CD4-positive, alpha-beta memory T cell (primary cell): ENCODE measurements around the gene PATZ1. TPM values are rescaled to one million over a fixed set of nuclear protein-coding genes. Genes with fewer than 3 reads are reported as not detected.
A peak's percentile ranks its signal among the peaks of the same experiment; 100 is the strongest.

Experiments
- CTCF ChIA-PET: fragments of 350-600 bp; sonication (Branson Sonifier 250); formaldehyde crosslinking; loops from one replicate; lab custom pipeline; 2021; ENCODE audit warnings: inconsistent platforms; ENCODE audit not compliant: partially characterized antibody; lab: Charles Lee
- POLR2A ChIA-PET: fragments of 350-600 bp; sonication (Branson Sonifier 250); formaldehyde crosslinking; loops from one replicate; lab custom pipeline; 2021; ENCODE audit not compliant: partially characterized antibody; lab: Charles Lee
- DNase-seq, 5 donors: peaks; one replicate each; pipeline versions ENCODE4 v3.0.0 to v3.0.0-alpha.2; 2020 to 2022; ENCODE audit warnings: mixed read lengths in 1 of 5
- H3K27ac ChIP-seq: one replicate; pipeline ENCODE4 v1.7.0; 2013; ENCODE audit warnings: low read depth, low read length
- H3K27me3 ChIP-seq: 2 replicates; pipeline ENCODE4 v1.7.0; 2013; ENCODE audit warnings: mild to moderate bottlenecking, low read length, moderate library complexity; ENCODE audit not compliant: insufficient read depth
- H3K36me3 ChIP-seq: 2 replicates; pipeline ENCODE4 v1.7.0; 2013; ENCODE audit warnings: mild to moderate bottlenecking, low read length, moderate library complexity; ENCODE audit not compliant: insufficient read depth
- H3K4me1 ChIP-seq: 2 replicates; pipeline ENCODE4 v1.7.0; 2013; ENCODE audit warnings: mild to moderate bottlenecking, low read length, moderate library complexity; ENCODE audit not compliant: insufficient read depth
- H3K4me3 ChIP-seq, 2 donors: one replicate each; pipeline ENCODE4 v1.7.0; 2013; ENCODE audit warnings: low read length in 2 of 2, mild to moderate bottlenecking in 1 of 2
- H3K9me3 ChIP-seq, 2 donors: one replicate each; pipeline ENCODE4 v1.7.0; 2013; ENCODE audit warnings: low read length in 2 of 2, control low read depth in 1 of 2; ENCODE audit not compliant: control insufficient read depth in 1 of 2
- H3K27ac Mint-ChIP-seq, 7 donors: one replicate each; pipeline ENCODE4 v1.8.0; 2020 to 2021; ENCODE audit warnings: mixed read lengths in 7 of 7, mild to moderate bottlenecking in 6 of 7, inconsistent platforms in 3 of 7, moderate library complexity in 3 of 7
- H3K27me3 Mint-ChIP-seq, 2 donors: one replicate each; pipeline ENCODE4 v1.8.0; 2020 to 2021; ENCODE audit warnings: mixed read lengths in 2 of 2
- H3K36me3 Mint-ChIP-seq, 2 donors: one replicate each; pipeline ENCODE4 v1.8.0; 2020 to 2021; ENCODE audit warnings: mixed read lengths in 2 of 2, inconsistent platforms in 1 of 2, mild to moderate bottlenecking in 1 of 2
- H3K4me1 Mint-ChIP-seq, 4 donors: one replicate each; pipeline ENCODE4 v1.8.0; 2020 to 2021; ENCODE audit warnings: mixed read lengths in 4 of 4, mild to moderate bottlenecking in 1 of 4
- H3K4me3 Mint-ChIP-seq, 8 donors: one replicate each; pipeline ENCODE4 v1.8.0; 2020 to 2021; ENCODE audit warnings: mixed read lengths in 8 of 8, mild to moderate bottlenecking in 7 of 8, moderate library complexity in 6 of 8, inconsistent platforms in 3 of 8
- H3K9me3 Mint-ChIP-seq, 8 donors: one replicate each; pipeline ENCODE4 v1.8.0; 2020 to 2021; ENCODE audit warnings: mixed read lengths in 8 of 8, mild to moderate bottlenecking in 5 of 8, inconsistent platforms in 3 of 8, moderate library complexity in 1 of 8
- intact Hi-C: fragments of 100-400 bp; cut with micrococcal nuclease; formaldehyde crosslinking; loops from one replicate; pipeline ENCODE4 v1.15.1; 2023
- polyA plus RNA-seq, 2 donors: library from polyadenylated mRNA; unstranded; fragments of 300-500 nt; fragmentation: Illumina TruSeq; gene quantifications; one replicate each; pipeline ENCODE4 v1.2.3, GENCODE V29; 2021
- total RNA-seq, 2 experiments: library from RNA; stranded (reverse); gene quantifications; one replicate each; pipeline ENCODE4 v1.2.3, GENCODE V29; 2021

PATZ1 gene
- total and polyA plus RNA-seq, 4 experiments from 2014 or later = 6.6 to 43.7 (median 30.3) TPM

- Mint-ChIP-seq H3K9me3 (no peaks in the 10 kb centered on the region), H3K27ac (no peak overlapping the region), H3K4me1 (no peaks in the 10 kb centered on the region), H3K36me3 (no peaks in the 10 kb centered on the region), H3K4me3 (no peak overlapping the region), H3K27me3 (no peaks in the 10 kb centered on the region)
- ChIA-PET CTCF (no interaction called here), POLR2A (no interaction called here)
- H3K9me3 ChIP-seq = no peaks in the 10 kb centered on the region
- no peaks in the 10 kb centered on the region for H3K27me3 ChIP-seq
- no peak overlapping the region for H3K4me3 ChIP-seq
- H3K27ac ChIP-seq = no peak overlapping the region
- no peak for DNase-seq
- H3K36me3 ChIP-seq = no peaks in the 10 kb centered on the region
- intact Hi-C loops = no loop called here
- H3K4me1 ChIP-seq = no peaks in the 10 kb centered on the region
These were observed 17.8 kb upstream of the PATZ1 start for GRCh38 chr22:31363885-31364465.

GRCh38 chr22:31361743-31362142 lies 15.6 kb upstream of the PATZ1 start:
- ChIA-PET POLR2A (no interaction called here), CTCF (no interaction called here)
- intact Hi-C loops = no loop called here
- H3K4me3 Mint-ChIP-seq = no peak overlapping the region
- no peaks in the 10 kb centered on the region for H3K36me3 Mint-ChIP-seq
- DNase-seq = no peak
- H3K27ac Mint-ChIP-seq = no peak overlapping the region
- H3K9me3 ChIP-seq = no peaks in the 10 kb centered on the region
- H3K9me3 Mint-ChIP-seq = no peaks in the 10 kb centered on the region
- no peak overlapping the region for H3K27ac ChIP-seq
- no peaks in the 10 kb centered on the region for H3K27me3 ChIP-seq
- peaks cover 0 to 2% of the 10 kb centered on the region in 2 donors for H3K27me3 Mint-ChIP-seq
- H3K4me1 Mint-ChIP-seq = no peaks in the 10 kb centered on the region
- H3K36me3 ChIP-seq = no peaks in the 10 kb centered on the region
- no peaks in the 10 kb centered on the region for H3K4me1 ChIP-seq
- H3K4me3 ChIP-seq = no peak overlapping the region

- Histone ChIP-seq H3K36me3 (no peaks in the 10 kb centered on the region), H3K9me3 (no peaks in the 10 kb centered on the region), H3K4me1 (no peaks in the 10 kb centered on the region), H3K4me3 (no peak overlapping the region), H3K27ac (no peak overlapping the region), H3K27me3 (no peaks in the 10 kb centered on the region)
- CTCF ChIA-PET = interaction anchor here (1.5 kb wide), 1 partner anchor 14 kb away, joined by 4 read pairs; the partner anchor contains the start of gene PATZ1
- Mint-ChIP-seq H3K4me1 (no peaks in the 10 kb centered on the region), H3K36me3 (no peaks in the 10 kb centered on the region), H3K27me3 (peaks cover 0 to 2% of the 10 kb centered on the region in 2 donors), H3K4me3 (no peak overlapping the region), H3K9me3 (no peaks in the 10 kb centered on the region), H3K27ac (no peak overlapping the region)
- intact Hi-C loops = no loop called here
- POLR2A ChIA-PET = interaction anchor here (0.7 kb wide), 1 partner anchor 131 kb away, joined by 4 read pairs; no protein-coding TSS in a partner anchor
- no peak for DNase-seq
These were observed 13.9 kb upstream of the PATZ1 start for GRCh38 chr22:31360029-31360428.

GRCh38 chr22:31354515-31354914 lies 8.4 kb upstream of the PATZ1 start:
- ChIA-PET POLR2A (no interaction called here), CTCF (no interaction called here)
- no peaks in the 10 kb centered on the region for H3K4me1 Mint-ChIP-seq
- H3K9me3 ChIP-seq = no peaks in the 10 kb centered on the region
- H3K27ac ChIP-seq = no peak overlapping the region
- H3K36me3 Mint-ChIP-seq = no peaks in the 10 kb centered on the region
- no peaks in the 10 kb centered on the region for H3K36me3 ChIP-seq
- H3K4me1 ChIP-seq = no peaks in the 10 kb centered on the region
- intact Hi-C loops = no loop called here
- H3K4me3 Mint-ChIP-seq = no peak overlapping the region
- H3K27me3 ChIP-seq = no peaks in the 10 kb centered on the region
- H3K27ac Mint-ChIP-seq = no peak overlapping the region
- H3K4me3 ChIP-seq = no peak overlapping the region
- DNase-seq = no peak
- no peaks in the 10 kb centered on the region for H3K9me3 Mint-ChIP-seq
- peaks cover 1 to 3% of the 10 kb centered on the region in 2 donors for H3K27me3 Mint-ChIP-seq

GRCh38 chr22:31350410-31350863 lies 4.3 kb upstream of the PATZ1 start:
- H3K4me3 Mint-ChIP-seq = no peak overlapping the region
- Histone ChIP-seq H3K4me3 (no peak overlapping the region), H3K9me3 (no peaks in the 10 kb centered on the region), H3K27ac (no peak overlapping the region), H3K36me3 (no peaks in the 10 kb centered on the region), H3K27me3 (no peaks in the 10 kb centered on the region), H3K4me1 (peaks cover 5% of the 10 kb centered on the region)
- H3K4me1 Mint-ChIP-seq = peaks cover 3 to 12% (median 5%) of the 10 kb centered on the region in 4 donors
- POLR2A ChIA-PET = interaction anchor here (0.9 kb wide), 1 partner anchor 58 kb away, joined by 3 read pairs; the partner anchor contains the start of gene PIK3IP1
- CTCF ChIA-PET = no interaction called here
- H3K27me3 Mint-ChIP-seq = peaks cover 1% of the 10 kb centered on the region in 2 donors
- H3K36me3 Mint-ChIP-seq = peaks cover 0 to 6% of the 10 kb centered on the region in 2 donors
- no peaks in the 10 kb centered on the region for H3K9me3 Mint-ChIP-seq
- DNase-seq = no peak
- H3K27ac Mint-ChIP-seq = no peak overlapping the region
- intact Hi-C loops = no loop called here

- H3K36me3 ChIP-seq = no peaks in the 10 kb centered on the region
- DNase-seq = no peak
- peaks cover 4 to 17% (median 6%) of the 10 kb centered on the region in 4 donors for H3K4me1 Mint-ChIP-seq
- H3K27me3 Mint-ChIP-seq = peaks cover 1% of the 10 kb centered on the region in 2 donors
- H3K9me3 Mint-ChIP-seq = no peaks in the 10 kb centered on the region
- H3K27ac ChIP-seq = no peak overlapping the region
- no peaks in the 10 kb centered on the region for H3K27me3 ChIP-seq
- CTCF ChIA-PET = no interaction called here
- H3K27ac Mint-ChIP-seq = no peak overlapping the region
- H3K36me3 Mint-ChIP-seq = peaks cover 0 to 6% of the 10 kb centered on the region in 2 donors
- H3K4me1 ChIP-seq = peaks cover 8% of the 10 kb centered on the region
- no peak overlapping the region for H3K4me3 ChIP-seq
- H3K4me3 Mint-ChIP-seq = peak overlapping the region in 1 of 8 donors; percentile 11
- intact Hi-C loops = loop anchor here (5.0 kb wide), 2 partner anchors 402 to 713 kb away; partner anchors contain the start of genes DEPDC5, PRR14L and SLC35E4
- POLR2A ChIA-PET = interaction anchor here (0.9 kb wide), 1 partner anchor 58 kb away, joined by 3 read pairs; the partner anchor contains the start of gene PIK3IP1
- no peaks in the 10 kb centered on the region for H3K9me3 ChIP-seq
These were observed 3.8 kb upstream of the PATZ1 start for GRCh38 chr22:31349960-31350359.

GRCh38 chr22:31348766-31349165 lies 2.6 kb upstream of the PATZ1 start:
- CTCF ChIA-PET = no interaction called here
- intact Hi-C loops = loop anchor here (5.0 kb wide), 2 partner anchors 404 to 711 kb away; partner anchors contain the start of genes DEPDC5, PRR14L and SLC35E4
- H3K4me1 Mint-ChIP-seq = peaks cover 14 to 29% (median 17%) of the 10 kb centered on the region in 4 donors

More at GRCh38 chr22:31348766-31349165, 2.6 kb upstream of the PATZ1 start:
- no peaks in the 10 kb centered on the region for H3K36me3 ChIP-seq
- Mint-ChIP-seq H3K27ac (peak overlapping the region in 1 of 7 donors; percentile 96), H3K4me3 (peak overlapping the region in 3 of 8 donors; percentile 16 to 70 (median 30)), H3K27me3 (no peaks in the 10 kb centered on the region), H3K36me3 (peaks cover 0 to 14% of the 10 kb centered on the region in 2 donors), H3K9me3 (no peaks in the 10 kb centered on the region)
- POLR2A ChIA-PET = interaction anchor here (7.7 kb wide), 1 partner anchor 57 kb away, joined by 179 read pairs; the partner anchor contains the start of gene PIK3IP1
- no peak overlapping the region for H3K4me3 ChIP-seq
- H3K9me3 ChIP-seq = no peaks in the 10 kb centered on the region
- H3K27me3 ChIP-seq = no peaks in the 10 kb centered on the region
- H3K27ac ChIP-seq = no peak overlapping the region
- no peak for DNase-seq
- peaks cover 20% of the 10 kb centered on the region for H3K4me1 ChIP-seq
